HG03565 (cell line): ENCODE results near the gene SIVA1.

Source experiments
- ATAC-seq: cut with Tn5 transposase; IDR thresholded peaks from one replicate; pipeline ENCODE4 v1.9.1; 2021; ENCODE audit warnings: mild to moderate bottlenecking, moderate library complexity; ENCODE audit not compliant: unreplicated experiment

SIVA1 gene

DNA sequence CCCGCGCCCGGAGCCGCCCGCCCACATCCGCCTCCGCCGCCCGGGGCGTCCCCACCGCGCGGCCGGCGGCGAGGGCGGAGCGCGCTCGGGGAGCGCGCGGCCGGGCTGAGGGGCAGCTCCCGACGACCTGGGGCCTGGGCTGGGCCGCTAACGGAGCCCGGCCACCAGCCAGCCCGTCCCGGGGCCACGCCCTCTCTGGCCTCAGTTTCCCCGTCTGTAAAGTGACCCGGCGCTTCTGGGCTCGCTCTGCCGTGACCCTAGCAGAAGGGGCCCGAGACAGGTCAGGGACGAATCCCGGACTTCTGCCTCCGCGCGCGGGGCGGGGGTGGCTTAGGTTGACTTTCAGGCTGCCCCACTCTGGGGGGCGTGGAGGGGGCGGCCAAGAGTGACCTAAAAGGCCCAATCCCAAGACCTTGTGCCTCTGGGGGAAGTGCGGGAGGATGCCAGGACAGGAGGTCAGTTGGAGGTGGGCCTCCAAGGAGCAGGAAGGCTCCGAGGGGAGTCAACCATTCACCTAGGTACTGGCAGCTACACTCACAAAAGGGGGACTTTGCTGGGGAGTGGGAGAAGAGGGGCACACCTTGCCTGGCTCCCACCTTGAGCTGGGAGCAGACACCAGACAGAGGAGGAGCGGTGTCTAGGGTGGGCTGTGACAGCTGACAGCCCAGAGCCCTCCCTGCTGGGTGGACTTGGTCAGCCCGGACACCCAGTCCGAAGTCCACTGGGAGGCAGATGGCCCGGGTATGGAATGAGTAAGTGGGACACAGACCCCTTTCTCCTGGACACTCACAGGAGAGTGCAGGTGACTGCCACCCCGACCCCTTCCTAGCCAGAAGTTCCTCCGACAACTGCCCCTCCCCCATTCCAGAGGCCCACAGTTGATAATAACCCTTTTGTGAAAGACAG is 43.1 kb downstream of the SIVA1 start:
- ATAC-seq: no peak

DNA sequence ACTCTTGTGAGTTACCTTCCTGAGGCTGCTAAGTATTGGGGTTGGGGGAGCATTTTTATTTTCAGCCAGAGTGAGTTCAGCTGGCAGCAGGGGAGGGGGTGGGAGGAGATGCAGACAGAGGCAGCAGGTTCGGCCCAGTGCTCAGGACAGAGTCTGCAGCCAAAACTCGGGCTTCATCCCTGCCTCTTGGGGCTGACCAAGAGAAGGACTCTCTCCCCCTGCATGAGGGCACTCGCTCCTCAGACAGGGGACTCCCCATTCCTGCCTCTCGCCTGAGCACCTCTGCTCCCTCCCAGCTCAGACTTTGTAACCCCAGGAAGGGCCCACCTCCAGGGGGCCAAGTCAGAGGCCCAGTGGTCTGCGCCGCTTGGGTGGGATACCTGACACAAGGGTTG is 43.7 kb downstream of the SIVA1 start:
- no peak for ATAC-seq

GRCh38 chr14:104797115-104798044 is 44.4 kb downstream of the SIVA1 start:
- ATAC-seq: no peak

GRCh38 chr14:104798300-104799243 is 45.6 kb downstream of the SIVA1 start:
- no peak for ATAC-seq

DNA sequence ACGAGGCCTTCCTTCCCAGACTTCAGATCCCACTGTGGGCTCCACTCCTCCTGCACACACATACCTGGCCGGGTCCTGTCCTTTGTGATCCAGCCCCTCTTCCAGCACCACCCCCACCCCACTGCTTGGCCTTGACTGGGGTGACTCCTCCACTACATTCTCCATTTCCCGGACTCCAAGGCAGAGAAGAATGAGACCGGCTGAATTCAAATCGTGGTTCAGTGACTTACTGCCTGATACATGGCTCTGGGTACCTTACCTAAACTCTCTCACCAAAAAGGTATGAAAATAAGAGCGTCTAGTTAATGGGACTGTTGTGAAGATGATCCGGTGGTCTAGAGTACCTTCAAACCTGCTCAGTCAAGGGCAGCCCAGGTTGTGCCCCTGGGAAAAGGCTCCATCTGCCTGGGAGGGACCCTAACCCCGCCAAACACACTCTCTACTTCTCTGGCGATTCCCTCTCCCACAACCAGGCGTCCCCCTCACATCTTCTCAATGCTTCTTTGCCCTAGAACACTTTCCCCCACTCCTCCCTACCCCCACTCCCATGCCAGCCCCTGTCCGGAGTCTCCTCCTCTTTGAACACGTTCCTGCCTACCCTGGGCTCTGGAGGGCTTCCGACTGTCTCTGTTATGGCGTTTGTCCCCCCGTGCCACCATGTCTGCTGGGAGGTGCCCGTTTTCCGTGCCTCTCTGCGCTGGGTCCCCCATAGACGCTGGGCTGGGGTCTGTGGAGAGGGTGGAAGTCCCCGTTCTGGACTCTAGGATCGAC is 46.5 kb downstream of the SIVA1 start:
- no peak for ATAC-seq

DNA sequence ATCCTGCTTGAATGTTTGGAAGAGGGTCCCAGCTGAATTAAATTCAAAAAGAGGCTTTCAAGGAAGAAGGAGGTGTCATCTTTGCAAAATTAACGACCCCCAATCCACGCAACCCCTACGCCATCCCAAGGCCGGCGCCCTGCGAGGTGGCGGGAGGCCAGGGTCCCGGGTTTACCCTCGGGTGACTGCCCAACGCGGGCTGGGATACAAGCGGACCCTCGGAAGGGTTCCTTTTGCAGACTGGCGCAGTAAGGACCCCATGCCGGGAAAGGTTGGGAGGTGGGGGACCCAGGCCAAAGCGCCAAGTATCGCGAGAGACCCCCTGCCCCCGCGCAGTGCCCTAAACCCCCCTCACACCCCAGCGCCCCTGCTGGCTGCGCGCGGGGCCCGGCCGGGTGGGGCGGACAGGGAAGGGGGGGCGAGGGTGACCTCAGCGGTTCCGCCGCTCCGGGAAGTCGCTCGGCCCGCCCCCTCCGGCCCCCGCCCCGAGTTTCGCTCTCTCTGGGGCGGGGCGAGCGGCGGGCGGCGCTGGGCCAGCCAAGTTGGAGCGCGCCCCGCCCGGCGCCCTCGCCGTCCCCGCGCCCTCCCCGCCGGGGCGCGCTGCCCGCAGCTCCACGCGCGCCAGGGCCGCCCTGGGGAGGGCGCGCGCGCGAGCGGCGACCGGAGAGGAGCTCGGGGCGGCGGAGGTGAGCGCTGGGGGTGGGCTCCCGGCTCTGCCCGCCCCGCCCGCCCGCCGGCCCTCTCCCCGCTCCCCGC is 47.2 kb downstream of the SIVA1 start:
- ATAC-seq: no peak

- ATAC-seq: no peak
Observed at GRCh38 chr14:104800771-104801519, 48.0 kb downstream of the SIVA1 start, which contains the start of gene ZBTB42. Gene ZBTB42, plus strand, starts transcription at chr14:104801101. Its CDS starts 97 bp downstream, at chr14:104801198.

GRCh38 chr14:104801520-104802393 is 48.8 kb downstream of the SIVA1 start:
- no peak for ATAC-seq

- no peak for ATAC-seq
Observed at GRCh38 chr14:104802394-104803184, 49.6 kb downstream of the SIVA1 start.

DNA sequence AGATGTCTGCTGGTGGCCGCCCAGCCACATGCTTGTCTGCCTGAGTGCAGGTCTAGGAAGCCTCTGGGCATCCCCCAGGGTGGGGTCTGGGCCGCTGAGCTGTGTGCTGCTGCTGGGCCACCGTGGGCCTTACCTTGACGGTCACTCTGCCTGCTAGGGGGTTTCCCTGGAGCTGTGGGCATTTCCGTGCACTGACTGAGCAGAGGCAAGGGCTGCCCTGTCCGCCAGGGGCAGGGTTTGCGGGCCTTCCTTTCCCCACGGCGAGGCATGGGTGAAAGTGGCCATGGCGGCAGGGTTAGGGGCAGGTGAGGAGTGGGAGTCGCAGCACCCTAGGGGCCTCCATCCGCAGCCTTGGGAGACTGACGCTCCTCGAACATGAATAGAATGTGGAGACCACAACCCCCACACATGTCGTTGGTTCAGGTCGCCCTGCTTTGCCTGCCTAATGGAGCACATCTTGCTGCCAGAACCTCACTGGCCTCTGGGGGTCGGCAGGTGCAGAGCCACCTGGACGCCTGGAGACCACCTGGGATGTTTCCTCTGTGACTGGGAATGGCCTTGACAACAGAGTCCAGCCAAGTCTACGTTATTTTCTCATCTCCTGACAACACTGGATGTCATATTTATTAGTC is 50.4 kb downstream of the SIVA1 start:
- ATAC-seq: no peak

DNA sequence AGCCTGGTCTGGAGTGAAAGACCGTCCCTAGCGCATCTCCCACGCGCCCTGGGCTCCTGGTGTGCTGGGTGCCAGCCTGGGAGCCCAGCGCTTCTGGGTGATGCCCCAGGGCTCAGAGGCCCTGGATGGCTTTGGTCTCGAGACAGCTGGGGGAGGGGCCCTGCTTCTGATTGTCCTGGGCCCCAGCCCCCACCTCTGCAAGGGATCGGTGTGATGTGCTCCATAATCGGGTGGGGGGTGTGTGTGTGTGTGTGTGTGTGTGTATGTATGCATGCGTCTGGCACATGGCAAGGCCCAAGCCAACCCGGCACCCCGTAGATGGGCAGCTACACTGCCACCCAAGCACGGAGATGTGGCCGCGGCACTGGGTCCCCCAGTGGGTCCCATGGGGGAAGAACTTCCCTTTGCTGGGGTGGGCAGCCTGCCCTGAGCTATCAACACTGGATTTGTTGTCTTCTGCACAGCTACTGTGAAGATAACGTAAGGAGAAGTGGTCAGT is 51.0 kb downstream of the SIVA1 start:
- no peak for ATAC-seq

DNA sequence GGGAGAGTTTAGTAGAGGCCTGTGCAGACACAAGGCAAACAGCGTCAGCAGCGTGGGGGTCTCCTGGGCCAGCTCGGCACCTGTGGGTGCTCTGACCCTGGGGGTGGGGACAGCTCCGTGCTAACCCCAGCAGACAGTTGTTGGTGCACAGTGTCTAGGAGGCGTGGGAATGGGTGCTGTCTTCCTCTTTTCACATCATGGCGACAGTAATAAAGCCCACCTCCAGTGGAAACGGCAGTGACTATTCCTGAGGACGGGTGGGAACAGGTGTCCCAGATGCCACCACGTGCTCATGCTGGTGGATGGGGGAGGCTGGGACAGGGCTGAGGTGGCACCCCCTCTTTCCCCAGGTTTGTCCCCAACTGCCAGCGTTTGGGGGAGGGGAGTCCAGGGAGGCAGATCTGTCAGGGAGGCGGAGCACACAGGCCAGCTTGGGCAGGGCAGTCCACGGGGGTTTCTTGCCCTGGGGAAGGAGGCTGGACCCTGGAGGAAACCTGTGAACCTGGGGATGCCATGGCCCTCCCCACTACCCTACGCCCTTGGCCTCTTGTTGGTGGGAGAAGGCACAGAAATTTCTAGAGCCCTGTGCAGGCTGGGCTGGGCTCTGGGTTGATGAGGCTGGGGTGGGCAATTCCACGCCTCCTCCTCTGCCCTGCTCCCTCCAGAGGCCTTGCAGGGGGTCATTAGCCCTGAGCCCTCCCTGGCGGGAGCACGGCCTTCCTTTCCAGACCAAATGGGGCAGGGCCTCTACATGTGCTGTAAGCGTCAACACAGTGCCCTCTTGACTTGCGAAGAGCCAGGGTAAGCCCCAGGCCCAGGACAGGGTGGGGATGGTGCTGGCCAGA is 51.8 kb downstream of the SIVA1 start:
- ATAC-seq: no peak

DNA sequence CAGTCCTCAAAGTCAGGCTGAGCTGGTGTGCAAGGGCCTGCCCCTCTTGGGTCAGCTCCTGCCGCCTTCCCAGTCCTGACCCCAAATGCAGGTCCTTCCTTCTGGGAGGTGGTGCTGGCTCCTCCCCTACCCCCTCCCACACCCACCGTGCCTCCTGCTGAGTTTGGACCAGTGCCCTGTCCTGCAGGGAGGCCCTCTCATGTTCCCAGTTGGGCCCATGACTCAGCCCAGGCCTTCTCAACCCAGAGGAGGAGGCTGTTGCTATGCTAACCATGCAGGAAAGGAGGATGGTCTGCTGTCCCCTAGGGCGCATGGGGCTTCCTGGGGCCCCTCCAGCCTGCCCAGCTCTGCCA is 52.4 kb downstream of the SIVA1 start:
- ATAC-seq: no peak

GRCh38 chr14:104805941-104806624 is 53.1 kb downstream of the SIVA1 start:
- ATAC-seq: no peak
